H1 (cell line): ENCODE measurements around the gene DDOST. TPM values are rescaled to one million over a fixed set of nuclear protein-coding genes. Genes with fewer than 3 reads are reported as not detected.
A peak's percentile ranks its signal among the peaks of the same experiment; 100 is the strongest.

Experiments
- CTCF ChIA-PET: fragments of 300-600 bp; sonication (Branson Sonifier 250); formaldehyde crosslinking; loops from one replicate; lab custom pipeline; 2021; ENCODE audit not compliant: partially characterized antibody; lab: Charles Lee
- POLR2A ChIA-PET: fragments of 300-600 bp; sonication (Branson Sonifier 250); formaldehyde crosslinking; loops from one replicate; lab custom pipeline; 2021; ENCODE audit warnings: inconsistent platforms; ENCODE audit not compliant: partially characterized antibody; lab: Charles Lee
- DNase-seq, 2 experiments: peaks; one replicate each; pipeline versions ENCODE4 v3.0.0 to v3.0.0-alpha.2; 2010 to 2022; ENCODE audit warnings: low spot score in 2 of 2, low read depth in 1 of 2, mixed read lengths in 1 of 2
- FAIRE-seq: peaks from 2 replicates; lab custom pipeline; 2011; peaks lifted over from hg19 to GRCh38; lab: Jason Lieb, UNC
- H2AFZ ChIP-seq: 2 replicates; pipeline ENCODE4 v1.8.1; 2012; ENCODE audit warnings: low read length, inconsistent platforms
- H2AK5ac ChIP-seq: 2 replicates; pipeline ENCODE4 v1.6.1; 2013; ENCODE audit warnings: low read depth, low read length
- H2BK120ac ChIP-seq: replicated peaks from 2 replicates; pipeline ENCODE3; 2013; ENCODE audit warnings: low read depth, low read length, inconsistent platforms
- H2BK12ac ChIP-seq: 2 replicates; pipeline ENCODE4 v1.6.1; 2013; ENCODE audit warnings: low read depth, low read length
- H2BK15ac ChIP-seq: 2 replicates; pipeline ENCODE4 v1.6.1; 2013; ENCODE audit warnings: low read length
- H2BK20ac ChIP-seq: 2 replicates; pipeline ENCODE4 v1.6.1; 2013; ENCODE audit warnings: low read length
- H2BK5ac ChIP-seq: 2 replicates; pipeline ENCODE4 v1.6.1; 2013; ENCODE audit warnings: low read depth, low read length
- H3K14ac ChIP-seq: 2 replicates; pipeline ENCODE4 v1.6.1; 2013; ENCODE audit warnings: inconsistent platforms; ENCODE audit not compliant: insufficient read length
- H3K18ac ChIP-seq: 2 replicates; pipeline ENCODE4 v1.6.1; 2013; ENCODE audit warnings: low read length; ENCODE audit errors: extremely low read depth
- H3K23ac ChIP-seq: 2 replicates; pipeline ENCODE4 v1.6.1; 2013; ENCODE audit warnings: inconsistent platforms; ENCODE audit not compliant: insufficient read length
- H3K23me2 ChIP-seq: 2 replicates; pipeline ENCODE4 v1.6.1; 2013; ENCODE audit warnings: low read depth, low read length
- H3K27ac ChIP-seq: 2 replicates; pipeline ENCODE4 v1.6.1; 2011; ENCODE audit warnings: low read depth, low read length, inconsistent platforms
- H3K27me3 ChIP-seq, 4 experiments: replicated peaks in 1 of 4; 1 replicate in 1 of 4; 2 replicates in 3 of 4; pipeline versions ENCODE4 v1.6.1 to v1.8.1; 2011 to 2013; ENCODE audit warnings: low read length in 3 of 4, mild to moderate bottlenecking in 3 of 4, inconsistent platforms in 2 of 4, mixed read lengths in 2 of 4, moderate library complexity in 1 of 4; ENCODE audit not compliant: control insufficient read depth in 3 of 4, insufficient read depth in 3 of 4; ENCODE audit errors: extremely low read depth in 1 of 4
- H3K36me3 ChIP-seq, 4 experiments: 2 replicates each; pipeline versions ENCODE4 v1.6.1 to v1.8.1; 2011 to 2013; ENCODE audit warnings: mild to moderate bottlenecking in 4 of 4, low read length in 3 of 4, moderate library complexity in 2 of 4, control low read depth in 1 of 4, inconsistent platforms in 1 of 4; ENCODE audit not compliant: insufficient read depth in 4 of 4, control insufficient read depth in 2 of 4
- H3K4ac ChIP-seq: replicated peaks from 2 replicates; pipeline ENCODE3; 2013; ENCODE audit warnings: low read length, low read depth, mixed read lengths, inconsistent platforms; ENCODE audit not compliant: insufficient read length
- H3K4me1 ChIP-seq, 4 experiments: replicated peaks in 1 of 4; 1 replicate in 1 of 4; 2 replicates in 3 of 4; pipeline versions ENCODE4 v1.6.1 to v1.8.1; 2011 to 2013; ENCODE audit warnings: low read length in 3 of 4, inconsistent platforms in 2 of 4, mixed read lengths in 1 of 4; ENCODE audit not compliant: insufficient read depth in 4 of 4, control insufficient read depth in 3 of 4
- H3K4me2 ChIP-seq, 2 experiments: 2 replicates each; pipeline versions ENCODE4 v1.6.1 to v1.8.1; 2011 to 2013; ENCODE audit warnings: low read depth in 2 of 2, low read length in 2 of 2, control low read depth in 1 of 2, inconsistent platforms in 1 of 2, mild to moderate bottlenecking in 1 of 2; ENCODE audit not compliant: insufficient read depth in 1 of 2
- H3K4me3 ChIP-seq, 4 experiments: fragments of 200-600, 300-600 bp in 1 of 4; sonication (generic), shearing (Covaris generic), sonication (Bioruptor Twin) in 1 of 4; 2 replicates each; pipeline versions ENCODE4 v1.5.1 to v1.8.1; 2011 to 2016; ENCODE audit warnings: low read length in 4 of 4, low read depth in 3 of 4, control low read depth in 2 of 4, inconsistent platforms in 2 of 4, mild to moderate bottlenecking in 2 of 4, mixed read lengths in 1 of 4, moderate library complexity in 1 of 4; ENCODE audit not compliant: insufficient read depth in 2 of 4; ENCODE audit errors: extremely low read depth in 1 of 4
- H3K56ac ChIP-seq: replicated peaks from 2 replicates; pipeline ENCODE3; 2013; ENCODE audit warnings: low read depth, mild to moderate bottlenecking, mixed read lengths, low read length, inconsistent platforms; ENCODE audit not compliant: insufficient read length
- H3K79me1 ChIP-seq: 2 replicates; pipeline ENCODE4 v1.6.1; 2013; ENCODE audit warnings: low read depth, low read length, control low read depth
- H3K79me2 ChIP-seq, 2 experiments: 2 replicates each; pipeline versions ENCODE4 v1.6.1 to v1.8.1; 2012 to 2013; ENCODE audit warnings: low read length in 2 of 2, mild to moderate bottlenecking in 2 of 2, inconsistent platforms in 1 of 2; ENCODE audit not compliant: insufficient read depth in 2 of 2, control insufficient read depth in 1 of 2
- H3K9ac ChIP-seq, 4 experiments: replicated peaks in 1 of 4; 1 replicate in 1 of 4; 2 replicates in 3 of 4; pipeline versions ENCODE4 v1.6.1 to v1.8.1; 2011 to 2013; ENCODE audit warnings: low read depth in 3 of 4, low read length in 3 of 4, control low read depth in 2 of 4, mild to moderate bottlenecking in 2 of 4, moderate library complexity in 2 of 4, inconsistent platforms in 1 of 4; ENCODE audit errors: extremely low read depth in 1 of 4
- H3K9me3 ChIP-seq, 2 experiments: 2 replicates each; pipeline versions ENCODE4 v1.6.1 to v1.8.1; 2012 to 2013; ENCODE audit warnings: mild to moderate bottlenecking in 2 of 2, moderate library complexity in 2 of 2, control low read depth in 1 of 2, inconsistent platforms in 1 of 2, low read depth in 1 of 2, low read length in 1 of 2, mixed read lengths in 1 of 2; ENCODE audit not compliant: insufficient read depth in 2 of 2
- H4K20me1 ChIP-seq, 2 experiments: replicated peaks in 1 of 2; 2 replicates each; pipeline versions ENCODE3 to v1.8.1; 2011 to 2013; ENCODE audit warnings: inconsistent platforms in 2 of 2, low read length in 2 of 2, mild to moderate bottlenecking in 1 of 2; ENCODE audit not compliant: insufficient read depth in 2 of 2, control insufficient read depth in 1 of 2
- H4K5ac ChIP-seq: 2 replicates; pipeline ENCODE4 v1.6.1; 2013; ENCODE audit warnings: low read length, low read depth, mixed read lengths, inconsistent platforms; ENCODE audit not compliant: insufficient read length
- H4K8ac ChIP-seq: 2 replicates; pipeline ENCODE4 v1.8.0; 2013; ENCODE audit warnings: mild to moderate bottlenecking, moderate library complexity, low read length, inconsistent platforms; ENCODE audit not compliant: insufficient read depth; ENCODE audit errors: extremely low read depth
- H4K91ac ChIP-seq: replicated peaks from 2 replicates; pipeline ENCODE3; 2013; ENCODE audit warnings: low read length, mixed read lengths, inconsistent platforms; ENCODE audit not compliant: insufficient read length
- CHD1 ChIP-seq: IDR thresholded peaks from 2 replicates; pipeline ENCODE4 v1.6.1; 2012; ENCODE audit warnings: low read depth, low read length, improper control_type of control experiment
- EP300 ChIP-seq, 2 experiments: IDR thresholded peaks; 1 replicate in 1 of 2; 2 replicates in 1 of 2; pipeline ENCODE4 v1.6.1; 2011 to 2012; ENCODE audit warnings: low read depth in 2 of 2, low read length in 2 of 2, mild to moderate bottlenecking in 2 of 2, borderline replicate concordance in 1 of 2, inconsistent platforms in 1 of 2, moderate library complexity in 1 of 2
- EZH2 ChIP-seq: fragments of 200-600 bp; sonication (generic); IDR thresholded peaks from 2 replicates; pipeline ENCODE4 v1.7.1; 2012; ENCODE audit warnings: low read depth, mild to moderate bottlenecking, moderate library complexity, low read length, inconsistent platforms; ENCODE audit not compliant: severe bottlenecking
- RBBP5 ChIP-seq: IDR thresholded peaks from 2 replicates; pipeline ENCODE4 v1.7.1; 2012; ENCODE audit warnings: low read depth, mild to moderate bottlenecking, inconsistent platforms, low read length, moderate library complexity, borderline replicate concordance
- RFX5 ChIP-seq: IDR thresholded peaks from 2 replicates; pipeline ENCODE4 v1.6.1; 2011; ENCODE audit warnings: low read depth, low read length, improper control_type of control experiment, borderline replicate concordance
- RXRA ChIP-seq: IDR thresholded peaks from 2 replicates; pipeline ENCODE4 v1.6.1; 2011; ENCODE audit warnings: low read depth, mild to moderate bottlenecking, low read length, moderate library complexity; ENCODE audit not compliant: insufficient read depth
- SIN3A ChIP-seq, 2 experiments: IDR thresholded peaks in 1 of 2; conservative IDR thresholded peaks in 1 of 2; 2 replicates each; pipeline ENCODE4 v1.6.1; 2011 to 2012; ENCODE audit warnings: low read length in 2 of 2, improper control_type of control experiment in 1 of 2, low read depth in 1 of 2, mild to moderate bottlenecking in 1 of 2
- SP4 ChIP-seq: IDR thresholded peaks from 2 replicates; pipeline ENCODE4 v1.6.1; 2012; ENCODE audit warnings: low read length, inconsistent platforms
- WGBS, 2 experiments: shearing (Covaris generic) in 1 of 2; methylation state at CpG; one replicate each; pipeline versions ENCODE4 v1.1.6 to v1.1.7; 2013 to 2015; ENCODE audit warnings: low lambda C conversion rate in 2 of 2, mixed read lengths in 2 of 2, inconsistent platforms in 1 of 2, low coverage in 1 of 2, missing lambda C conversion rate in 1 of 2; ENCODE audit not compliant: insufficient replicate concordance in 2 of 2, insufficient coverage in 1 of 2, insufficient read length in 1 of 2; ENCODE audit errors: extremely low coverage in 1 of 2, missing lambda C conversion rate in 1 of 2; 5-methylcytosine and 5-hydroxymethylcytosine counted together
- polyA plus RNA-seq, 7 experiments: library from polyadenylated mRNA; depleted of rRNA in 3 of 7; stranded (reverse) in 5 of 7; unstranded in 2 of 7; fragments of >200 nt in 5 of 7; fragments of 200-250 nt in 2 of 7; gene quantifications; 1 replicate in 5 of 7; 2 replicates in 1 of 7; 4 replicates in 1 of 7; pipeline versions ENCODE4 v1.2.1 to v1.2.3, GENCODE V29; 2011 to 2013; ENCODE audit warnings: missing spikeins in 2 of 7, mixed read lengths in 2 of 7
- total RNA-seq: library from RNA; stranded (reverse); fragmentation: NEBNext Ultra II Directional; extraction: Animal tissue kit (Norgen Biotek cat#: 25700); gene quantifications from 2 replicates; pipeline ENCODE4 v1.2.1, GENCODE V29; 2021
- TF ChIP-seq, protein P1 (sequence below): IDR thresholded peaks from 2 replicates; pipeline ENCODE4 v1.6.1; 2012; ENCODE audit warnings: low read length, inconsistent platforms

Gene DDOST
- total and polyA plus RNA-seq, 2 of the 8 experiments (the other 6 are each of a cell fraction or from before 2014, with no cell fraction given): 253 to 336 TPM

DNA sequence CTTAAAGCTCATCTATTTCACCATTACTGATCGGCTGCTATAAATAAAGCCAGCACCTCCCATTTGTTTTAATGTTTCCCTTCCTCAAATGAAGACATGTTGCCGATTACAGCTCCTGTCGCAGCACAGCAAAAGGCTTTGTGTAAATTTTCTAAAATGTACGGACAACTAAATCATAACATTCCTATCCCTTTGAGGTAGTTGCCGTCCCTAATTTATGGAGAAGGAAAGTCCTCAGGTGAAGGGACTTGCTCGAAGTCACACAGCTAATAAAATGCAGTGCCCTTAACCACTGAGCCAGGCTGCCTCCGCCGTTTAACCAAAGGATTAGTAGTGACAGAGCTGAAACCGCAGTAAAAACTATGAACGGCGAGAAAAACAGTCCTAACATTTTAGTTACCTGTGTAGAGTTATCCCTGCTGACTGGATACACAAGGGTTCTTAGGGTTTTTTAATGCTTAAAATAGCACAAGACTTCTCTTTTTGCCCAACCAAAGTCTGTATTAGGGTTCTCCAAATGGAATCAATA, 27.0 kb downstream of the DDOST start:
- H3K27ac ChIP-seq: no peak overlapping the region; the same call in 1 of the 2 replicates
- H2BK15ac ChIP-seq: no peak overlapping the region
- H3K79me2 ChIP-seq: no peaks in the 10 kb centered on the region
- no peak overlapping the region for H4K5ac ChIP-seq
- peak overlapping the region; percentile 13 to 66 (median 45); a peak in 6 of 7 replicates for H3K9ac ChIP-seq
- peak overlapping the region; percentile 80 to 89 for H3K4me2 ChIP-seq
- H3K18ac ChIP-seq: no peak overlapping the region
- H4K91ac ChIP-seq: no peak overlapping the region
- CTCF ChIA-PET: interaction anchor here (0.6 to 5.8 kb wide), 30 partner anchors 8 to 682 kb away, joined by 3 to 47 read pairs (median 5); partner anchors contain the start of genes CDA, DDOST and FAM43B
- H3K79me1 ChIP-seq: no peaks in the 10 kb centered on the region
- POLR2A ChIA-PET: interaction anchor here (0.5 to 2.3 kb wide), 13 partner anchors 9 to 548 kb away, joined by 3 to 13 read pairs (median 4); partner anchors contain the start of genes FAM43B and HP1BP3
- no peak overlapping the region for H2BK20ac ChIP-seq
- DNase-seq (no peak), FAIRE-seq (no peak)
- peaks cover 5% of the 10 kb centered on the region; the same call in 1 of the 2 replicates for H3K23me2 ChIP-seq
- H3K56ac ChIP-seq: no peak overlapping the region
- no peak overlapping the region for H3K23ac ChIP-seq
- H3K27me3 ChIP-seq: peaks cover 0 to 5% (median 0%) of the 10 kb centered on the region in 4 experiments; a peak in 2 of 7 replicates
- no peak overlapping the region for H3K4ac ChIP-seq
- no peak overlapping the region for H2BK12ac ChIP-seq
- peaks cover 0 to 7% (median 0%) of the 10 kb centered on the region in 4 experiments; a peak in 2 of 7 replicates for H3K4me1 ChIP-seq
- H3K36me3 ChIP-seq: no peaks in the 10 kb centered on the region; a peak in 1 of 8 replicates
- peaks cover 0 to 4% of the 10 kb centered on the region in 2 experiments; a peak in 1 of 4 replicates for H3K9me3 ChIP-seq
- no peak overlapping the region for H4K8ac ChIP-seq
- no peak overlapping the region for H2AK5ac ChIP-seq
- WGBS, 2 experiments: 8% methylated on average over 11 of the region's 11 CpGs; no CpG with 5 or more reads in 1 of the 2 experiments
- no peak overlapping the region for H3K14ac ChIP-seq
- no peak overlapping the region for H2BK120ac ChIP-seq
- peak overlapping the region; percentile 99 for H2AFZ ChIP-seq
- H4K20me1 ChIP-seq: no peaks in the 10 kb centered on the region
- peak overlapping the region; percentile 70 to 80 (median 75) for H3K4me3 ChIP-seq
- H2BK5ac ChIP-seq: peak overlapping the region; percentile 3; the same call in 1 of the 2 replicates
- TF ChIP-seq SP4: 0 out of 2 replicates have a peak, but pooled peaks have one; percentile 24
- TF ChIP-seq RBBP5: peak; percentile 7; the same call in 1 of the 2 replicates
- TF ChIP-seq RXRA: no peak
- no peak for TF ChIP-seq CHD1
- TF ChIP-seq, protein P1, sequence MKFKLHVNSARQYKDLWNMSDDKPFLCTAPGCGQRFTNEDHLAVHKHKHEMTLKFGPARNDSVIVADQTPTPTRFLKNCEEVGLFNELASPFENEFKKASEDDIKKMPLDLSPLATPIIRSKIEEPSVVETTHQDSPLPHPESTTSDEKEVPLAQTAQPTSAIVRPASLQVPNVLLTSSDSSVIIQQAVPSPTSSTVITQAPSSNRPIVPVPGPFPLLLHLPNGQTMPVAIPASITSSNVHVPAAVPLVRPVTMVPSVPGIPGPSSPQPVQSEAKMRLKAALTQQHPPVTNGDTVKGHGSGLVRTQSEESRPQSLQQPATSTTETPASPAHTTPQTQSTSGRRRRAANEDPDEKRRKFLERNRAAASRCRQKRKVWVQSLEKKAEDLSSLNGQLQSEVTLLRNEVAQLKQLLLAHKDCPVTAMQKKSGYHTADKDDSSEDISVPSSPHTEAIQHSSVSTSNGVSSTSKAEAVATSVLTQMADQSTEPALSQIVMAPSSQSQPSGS: 0 out of 2 replicates have a peak, but pooled peaks have one; percentile 41
- no peak for TF ChIP-seq EP300 (IDR thresholded peaks at IDR 0.05; ENCODE audit: borderline replicate concordance in 1 of 2, low read depth in 2 of 2, low read length in 2 of 2)
- no peak for TF ChIP-seq RFX5
- TF ChIP-seq SIN3A (conservative IDR thresholded peaks at IDR 0.05 in 1 of 2, IDR thresholded peaks at IDR 0.05 in 1 of 2; ENCODE audit: low read depth in 1 of 2, low read length in 2 of 2): 0 out of 4 replicates have a peak, but pooled peaks of 1 of the 2 experiments have one; percentile 16
- no peak for TF ChIP-seq EZH2
